HepG2 (cell line): ENCODE measurements around the gene FBXO44. TPM values are rescaled to one million over a fixed set of nuclear protein-coding genes. Genes with fewer than 3 reads are reported as not detected.

ENCODE experiments used
- AKAP8 ChIP-seq: sonication (generic); formaldehyde crosslinking; IDR thresholded peaks from 2 replicates; pipeline ENCODE4 v1.5.1; 2020; ENCODE audit warnings: mild to moderate bottlenecking, missing genetic modification reagents
- CBX5 ChIP-seq: sonication (generic); formaldehyde crosslinking; IDR thresholded peaks from 2 replicates; pipeline ENCODE4 v1.4.0; 2020; ENCODE audit warnings: missing genetic modification reagents, borderline replicate concordance
- KDM6A ChIP-seq: IDR thresholded peaks from 2 replicates; pipeline ENCODE4 v1.6.1; 2016; ENCODE audit warnings: low read depth
- NFKB2 ChIP-seq: sonication (generic); formaldehyde crosslinking; IDR thresholded peaks from 2 replicates; pipeline ENCODE4 v1.4.0; 2020; ENCODE audit warnings: missing genetic modification reagents, borderline replicate concordance
- RBM39 ChIP-seq: fragments of 200-400 bp; formaldehyde crosslinking; IDR thresholded peaks from one replicate; pipeline ENCODE4 v1.6.1; 2018; ENCODE audit warnings: antibody characterized with exemption, mild to moderate bottlenecking, low read depth, low read length; ENCODE audit not compliant: poor library complexity, severe bottlenecking
- REPIN1 ChIP-seq: sonication (generic); formaldehyde crosslinking; IDR thresholded peaks from 2 replicates; pipeline ENCODE4 v1.8.0; 2022; ENCODE audit warnings: missing genetic modification reagents, low read depth, mild to moderate bottlenecking, borderline replicate concordance
- RXRB ChIP-seq: IDR thresholded peaks from 2 replicates; pipeline ENCODE4 v1.6.1; 2016; ENCODE audit warnings: borderline replicate concordance, missing genetic modification reagents, missing compliant biosample characterization
- TCF7 ChIP-seq: sonication (generic); IDR thresholded peaks from 2 replicates; pipeline ENCODE4 v1.6.1; 2016; ENCODE audit warnings: antibody characterized with exemption, low read depth
- WIZ ChIP-seq: sonication (generic); formaldehyde crosslinking; IDR thresholded peaks from 2 replicates; pipeline ENCODE4 v1.5.1; 2020; ENCODE audit warnings: mild to moderate bottlenecking, missing genetic modification reagents
- ZBTB42 ChIP-seq: sonication (generic); formaldehyde crosslinking; IDR thresholded peaks from 2 replicates; pipeline ENCODE4 v1.5.0; 2020; ENCODE audit warnings: mild to moderate bottlenecking, missing genetic modification reagents
- ZBTB44 ChIP-seq: sonication (generic); formaldehyde crosslinking; IDR thresholded peaks from 2 replicates; pipeline ENCODE4 v1.4.0; 2020; ENCODE audit warnings: missing genetic modification reagents
- ZNF256 ChIP-seq: sonication (generic); formaldehyde crosslinking; conservative IDR thresholded peaks from 2 replicates; pipeline ENCODE4 v1.4.0; 2020; ENCODE audit warnings: missing genetic modification reagents
- ZNF292 ChIP-seq: sonication (generic); formaldehyde crosslinking; IDR thresholded peaks from 2 replicates; pipeline ENCODE4 v1.8.1; 2022; ENCODE audit warnings: mild to moderate bottlenecking, low read depth, missing genetic modification reagents, borderline replicate concordance
- ZNF337 ChIP-seq: sonication (generic); formaldehyde crosslinking; IDR thresholded peaks from 2 replicates; pipeline ENCODE4 v1.5.1; 2020; ENCODE audit warnings: missing genetic modification reagents, low read depth, mild to moderate bottlenecking, borderline replicate concordance
- ZNF556 ChIP-seq: sonication (generic); formaldehyde crosslinking; IDR thresholded peaks from 2 replicates; pipeline ENCODE4 v1.4.0; 2020; ENCODE audit warnings: mild to moderate bottlenecking, missing genetic modification reagents, borderline replicate concordance
- ZNF607 ChIP-seq: sonication (generic); formaldehyde crosslinking; IDR thresholded peaks from 2 replicates; pipeline ENCODE4 v1.5.1; 2020; ENCODE audit warnings: missing genetic modification reagents, mild to moderate bottlenecking, borderline replicate concordance
- ZNF781 ChIP-seq: sonication (generic); formaldehyde crosslinking; IDR thresholded peaks from 2 replicates; pipeline ENCODE4 v1.5.1; 2020; ENCODE audit warnings: borderline replicate concordance, mild to moderate bottlenecking, missing genetic modification reagents; ENCODE audit errors: not compliant biosample characterization
- polyA plus RNA-seq, 8 experiments: library from polyadenylated mRNA; depleted of rRNA in 3 of 8; stranded (reverse) in 7 of 8; unstranded in 1 of 8; fragments of >200 nt; fragmentation: Illumina TruSeq in 4 of 8; extraction: Trizol in 4 of 8; gene quantifications; 2 replicates each; pipeline versions ENCODE4 v1.2.1 to v1.2.3, GENCODE V29; 2011 to 2016; ENCODE audit warnings: low read depth in 4 of 8, missing spikeins in 1 of 8, mixed read lengths in 1 of 8; ENCODE audit not compliant: insufficient read depth in 1 of 8
- total RNA-seq, 5 experiments: library from RNA; depleted of rRNA; stranded (reverse); fragments of >200 nt; fragmentation: Illumina TruSeq; extraction: Trizol; gene quantifications; 2 replicates each; pipeline ENCODE4 v1.2.3, GENCODE V29; 2016; ENCODE audit warnings: low read depth in 1 of 5
- TF ChIP-seq, protein P1 (sequence below): sonication (generic); formaldehyde crosslinking; conservative IDR thresholded peaks from 2 replicates; pipeline ENCODE4 v1.8.1; 2023; ENCODE audit warnings: missing genetic modification reagents
- TF ChIP-seq, protein P2 (sequence below): sonication (generic); formaldehyde crosslinking; IDR thresholded peaks from 2 replicates; pipeline ENCODE4 v1.4.0; 2020; ENCODE audit warnings: mild to moderate bottlenecking, missing genetic modification reagents
- TF ChIP-seq, protein P3 (sequence below): fragments of 450-650 bp; IDR thresholded peaks from 2 replicates; pipeline ENCODE4 v1.6.1; 2017; ENCODE audit warnings: mild to moderate bottlenecking

Gene FBXO44
- total and polyA plus RNA-seq, 2 of the 13 experiments (the other 11 are each of a cell fraction or from before 2014, with no cell fraction given) = 22.4 to 27.9 TPM

DNA sequence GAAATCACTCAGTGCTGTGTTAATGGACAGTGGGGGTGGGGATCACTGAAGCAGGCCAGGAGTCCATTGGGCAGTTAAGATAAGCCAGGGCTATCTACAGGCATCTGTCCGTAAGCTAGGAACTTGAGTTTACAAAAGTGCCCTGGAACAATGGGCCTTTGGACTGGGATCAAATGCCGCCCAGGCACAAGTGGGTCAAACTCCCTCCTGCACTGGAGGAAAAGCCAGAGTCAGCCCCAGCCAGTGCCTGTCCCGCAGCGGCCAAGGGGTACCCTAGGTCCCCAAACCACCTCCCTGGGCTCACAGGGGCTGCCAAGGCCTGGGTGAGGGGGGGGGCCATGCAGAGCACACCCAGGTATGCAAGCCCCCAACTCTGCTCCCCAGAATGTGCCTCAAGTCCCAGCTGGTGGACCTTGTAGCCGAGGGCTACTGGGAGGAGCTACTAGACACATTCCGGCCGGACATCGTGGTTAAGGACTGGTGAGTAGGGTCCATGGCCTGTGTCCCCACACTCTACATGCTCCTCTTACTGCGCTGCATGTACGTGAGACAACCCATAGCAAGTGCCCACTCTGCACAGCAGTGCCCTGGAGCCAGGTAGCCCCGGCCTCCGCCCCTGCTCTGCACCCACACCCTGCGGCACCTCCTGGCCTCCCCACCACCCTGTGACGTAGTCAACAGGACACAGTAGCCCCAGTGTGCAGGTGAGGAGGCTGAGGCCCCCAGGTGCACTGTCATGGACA lies 17.0 kb downstream of the FBXO44 start (continued):
- TF ChIP-seq, protein P1, sequence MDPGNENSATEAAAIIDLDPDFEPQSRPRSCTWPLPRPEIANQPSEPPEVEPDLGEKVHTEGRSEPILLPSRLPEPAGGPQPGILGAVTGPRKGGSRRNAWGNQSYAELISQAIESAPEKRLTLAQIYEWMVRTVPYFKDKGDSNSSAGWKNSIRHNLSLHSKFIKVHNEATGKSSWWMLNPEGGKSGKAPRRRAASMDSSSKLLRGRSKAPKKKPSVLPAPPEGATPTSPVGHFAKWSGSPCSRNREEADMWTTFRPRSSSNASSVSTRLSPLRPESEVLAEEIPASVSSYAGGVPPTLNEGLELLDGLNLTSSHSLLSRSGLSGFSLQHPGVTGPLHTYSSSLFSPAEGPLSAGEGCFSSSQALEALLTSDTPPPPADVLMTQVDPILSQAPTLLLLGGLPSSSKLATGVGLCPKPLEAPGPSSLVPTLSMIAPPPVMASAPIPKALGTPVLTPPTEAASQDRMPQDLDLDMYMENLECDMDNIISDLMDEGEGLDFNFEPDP (CRISPR knock-in tag) = no peak
- no peak for TF ChIP-seq ZBTB42 (CRISPR knock-in tag)
- peak; percentile 51; the same call in 1 of the 2 replicates for TF ChIP-seq AKAP8 (CRISPR knock-in tag)
- no peak for TF ChIP-seq WIZ
- TF ChIP-seq, protein P2, sequence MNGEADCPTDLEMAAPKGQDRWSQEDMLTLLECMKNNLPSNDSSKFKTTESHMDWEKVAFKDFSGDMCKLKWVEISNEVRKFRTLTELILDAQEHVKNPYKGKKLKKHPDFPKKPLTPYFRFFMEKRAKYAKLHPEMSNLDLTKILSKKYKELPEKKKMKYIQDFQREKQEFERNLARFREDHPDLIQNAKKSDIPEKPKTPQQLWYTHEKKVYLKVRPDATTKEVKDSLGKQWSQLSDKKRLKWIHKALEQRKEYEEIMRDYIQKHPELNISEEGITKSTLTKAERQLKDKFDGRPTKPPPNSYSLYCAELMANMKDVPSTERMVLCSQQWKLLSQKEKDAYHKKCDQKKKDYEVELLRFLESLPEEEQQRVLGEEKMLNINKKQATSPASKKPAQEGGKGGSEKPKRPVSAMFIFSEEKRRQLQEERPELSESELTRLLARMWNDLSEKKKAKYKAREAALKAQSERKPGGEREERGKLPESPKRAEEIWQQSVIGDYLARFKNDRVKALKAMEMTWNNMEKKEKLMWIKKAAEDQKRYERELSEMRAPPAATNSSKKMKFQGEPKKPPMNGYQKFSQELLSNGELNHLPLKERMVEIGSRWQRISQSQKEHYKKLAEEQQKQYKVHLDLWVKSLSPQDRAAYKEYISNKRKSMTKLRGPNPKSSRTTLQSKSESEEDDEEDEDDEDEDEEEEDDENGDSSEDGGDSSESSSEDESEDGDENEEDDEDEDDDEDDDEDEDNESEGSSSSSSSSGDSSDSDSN = peak; percentile 70
- no peak for TF ChIP-seq ZBTB44 (CRISPR knock-in tag)
- TF ChIP-seq, protein P3, sequence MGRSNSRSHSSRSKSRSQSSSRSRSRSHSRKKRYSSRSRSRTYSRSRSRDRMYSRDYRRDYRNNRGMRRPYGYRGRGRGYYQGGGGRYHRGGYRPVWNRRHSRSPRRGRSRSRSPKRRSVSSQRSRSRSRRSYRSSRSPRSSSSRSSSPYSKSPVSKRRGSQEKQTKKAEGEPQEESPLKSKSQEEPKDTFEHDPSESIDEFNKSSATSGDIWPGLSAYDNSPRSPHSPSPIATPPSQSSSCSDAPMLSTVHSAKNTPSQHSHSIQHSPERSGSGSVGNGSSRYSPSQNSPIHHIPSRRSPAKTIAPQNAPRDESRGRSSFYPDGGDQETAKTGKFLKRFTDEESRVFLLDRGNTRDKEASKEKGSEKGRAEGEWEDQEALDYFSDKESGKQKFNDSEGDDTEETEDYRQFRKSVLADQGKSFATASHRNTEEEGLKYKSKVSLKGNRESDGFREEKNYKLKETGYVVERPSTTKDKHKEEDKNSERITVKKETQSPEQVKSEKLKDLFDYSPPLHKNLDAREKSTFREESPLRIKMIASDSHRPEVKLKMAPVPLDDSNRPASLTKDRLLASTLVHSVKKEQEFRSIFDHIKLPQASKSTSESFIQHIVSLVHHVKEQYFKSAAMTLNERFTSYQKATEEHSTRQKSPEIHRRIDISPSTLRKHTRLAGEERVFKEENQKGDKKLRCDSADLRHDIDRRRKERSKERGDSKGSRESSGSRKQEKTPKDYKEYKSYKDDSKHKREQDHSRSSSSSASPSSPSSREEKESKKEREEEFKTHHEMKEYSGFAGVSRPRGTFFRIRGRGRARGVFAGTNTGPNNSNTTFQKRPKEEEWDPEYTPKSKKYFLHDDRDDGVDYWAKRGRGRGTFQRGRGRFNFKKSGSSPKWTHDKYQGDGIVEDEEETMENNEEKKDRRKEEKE = no peak
- TF ChIP-seq ZNF781 (CRISPR knock-in tag) = peak; percentile 26
- no peak for TF ChIP-seq RBM39
- peak; percentile 50; the same call in 1 of the 2 replicates for TF ChIP-seq KDM6A (CRISPR knock-in tag)
- peak; percentile 27; the same call in 1 of the 2 replicates for TF ChIP-seq ZNF607 (CRISPR knock-in tag)
- TF ChIP-seq ZNF556 = 0 out of 2 replicates have a peak, but pooled peaks have one; percentile 64
- TF ChIP-seq REPIN1 = peak; percentile 71
- no peak for TF ChIP-seq ZNF256 (CRISPR knock-in tag)
- TF ChIP-seq ZNF292 = peak; percentile 41; the same call in 1 of the 2 replicates
- 0 out of 2 replicates have a peak, but pooled peaks have one; percentile 10 for TF ChIP-seq TCF7
- peak; percentile 69; the same call in 1 of the 2 replicates for TF ChIP-seq NFKB2
- TF ChIP-seq ZNF337 = no peak
- peak; percentile 24; the same call in 1 of the 2 replicates for TF ChIP-seq CBX5
- TF ChIP-seq RXRB = peak; percentile 59; the same call in 1 of the 2 replicates
